HG03060 (cell line): ENCODE data around the gene TMEM39A.
A peak's percentile ranks its signal among the peaks of the same experiment; 100 is the strongest.

ENCODE experiments used
- ATAC-seq: cut with Tn5 transposase; IDR thresholded peaks from one replicate; pipeline ENCODE4 v1.9.1; 2021; ENCODE audit warnings: low read depth, moderate number of reproducible peaks; ENCODE audit not compliant: unreplicated experiment

TMEM39A gene, protein sequence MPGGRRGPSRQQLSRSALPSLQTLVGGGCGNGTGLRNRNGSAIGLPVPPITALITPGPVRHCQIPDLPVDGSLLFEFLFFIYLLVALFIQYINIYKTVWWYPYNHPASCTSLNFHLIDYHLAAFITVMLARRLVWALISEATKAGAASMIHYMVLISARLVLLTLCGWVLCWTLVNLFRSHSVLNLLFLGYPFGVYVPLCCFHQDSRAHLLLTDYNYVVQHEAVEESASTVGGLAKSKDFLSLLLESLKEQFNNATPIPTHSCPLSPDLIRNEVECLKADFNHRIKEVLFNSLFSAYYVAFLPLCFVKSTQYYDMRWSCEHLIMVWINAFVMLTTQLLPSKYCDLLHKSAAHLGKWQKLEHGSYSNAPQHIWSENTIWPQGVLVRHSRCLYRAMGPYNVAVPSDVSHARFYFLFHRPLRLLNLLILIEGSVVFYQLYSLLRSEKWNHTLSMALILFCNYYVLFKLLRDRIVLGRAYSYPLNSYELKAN

DNA sequence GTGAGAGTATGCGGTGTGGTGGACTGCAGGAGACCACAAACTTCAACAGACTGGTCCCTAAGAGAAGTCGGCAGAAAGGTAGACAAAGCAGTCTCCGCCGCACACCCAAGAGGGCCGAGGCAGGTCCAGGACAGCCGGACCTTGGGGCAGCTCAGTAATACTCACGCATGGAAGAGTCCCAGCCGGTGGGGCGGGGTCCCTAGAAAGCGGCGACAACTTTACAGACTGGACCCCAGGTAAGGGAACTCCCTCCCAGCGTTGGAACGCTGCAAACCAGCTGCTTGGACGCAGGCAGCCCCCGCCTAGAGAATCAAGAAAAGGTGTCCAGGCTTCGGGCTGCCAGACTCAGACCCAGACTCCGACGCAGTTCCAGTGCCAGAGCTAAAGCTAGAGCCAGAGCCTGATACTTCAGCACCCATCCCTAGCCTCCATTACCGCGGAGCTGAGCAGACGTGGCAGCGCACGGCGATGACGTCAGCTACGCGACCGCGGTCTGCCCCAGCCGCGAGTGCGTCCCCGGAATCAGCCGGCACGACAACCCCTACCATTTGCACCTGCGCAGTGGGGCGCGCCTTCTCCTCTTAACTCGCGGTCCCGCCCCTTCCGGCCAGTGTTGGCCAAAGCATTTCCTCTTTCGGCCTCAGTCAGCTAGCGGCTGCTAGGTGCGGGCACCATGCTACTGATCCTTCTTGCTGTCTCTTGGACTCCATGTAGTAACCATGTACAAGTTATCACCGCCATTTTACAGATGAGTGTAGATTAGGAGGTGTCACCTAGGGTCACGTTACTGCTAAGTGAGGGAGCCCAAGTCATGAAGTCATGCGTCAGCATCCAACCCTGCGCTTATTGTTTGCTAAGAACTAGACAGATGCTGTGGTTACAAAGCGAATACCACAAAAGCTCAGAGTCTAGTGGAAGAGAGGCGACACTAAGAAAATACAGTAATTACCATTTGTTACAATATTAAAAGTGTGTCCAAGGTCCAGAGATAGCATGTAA lies at the start of gene TMEM39A:
TSS of gene TMEM39A (minus strand) at position 445 of the 999 bp plus-strand sequence. CDS start 1,541 bp downstream, outside the sequence.
- ATAC-seq: peak; percentile 95

- no peak for ATAC-seq
These were observed 47.3 kb upstream of the TMEM39A start for GRCh38 chr3:119510690-119511089.

DNA sequence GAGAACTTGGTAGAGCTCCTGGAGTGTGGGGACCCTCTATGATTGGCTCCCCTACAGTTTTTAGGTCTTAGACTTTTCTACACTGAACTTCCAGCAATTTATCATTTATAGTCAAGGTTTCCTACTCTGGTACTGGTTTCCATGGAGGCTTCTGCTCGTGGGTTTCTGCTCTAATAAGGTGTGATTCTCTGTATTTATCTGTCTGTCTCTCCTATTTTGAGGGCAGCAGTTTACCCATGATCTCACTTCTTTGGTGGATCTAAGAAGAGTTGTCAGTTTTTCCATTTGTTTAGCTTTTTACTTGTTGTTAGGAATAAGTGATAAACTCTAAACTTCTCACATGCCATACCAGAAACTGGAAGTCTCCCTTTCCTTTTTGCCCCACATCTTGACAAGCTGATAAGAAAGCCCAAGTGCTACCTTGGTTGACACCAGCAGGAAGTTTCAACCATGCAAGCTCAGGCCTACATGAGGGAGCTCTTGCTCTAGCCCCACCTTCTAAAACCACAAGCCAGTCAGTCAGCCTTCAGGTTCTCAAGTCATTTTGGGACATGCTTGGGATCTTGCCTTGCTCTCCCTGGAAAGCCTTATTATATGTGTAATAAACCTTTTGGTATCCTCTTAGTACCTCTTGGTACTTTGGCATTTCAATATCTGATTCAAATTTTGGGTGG lies 44.9 kb upstream of the TMEM39A start:
- no peak for ATAC-seq

DNA sequence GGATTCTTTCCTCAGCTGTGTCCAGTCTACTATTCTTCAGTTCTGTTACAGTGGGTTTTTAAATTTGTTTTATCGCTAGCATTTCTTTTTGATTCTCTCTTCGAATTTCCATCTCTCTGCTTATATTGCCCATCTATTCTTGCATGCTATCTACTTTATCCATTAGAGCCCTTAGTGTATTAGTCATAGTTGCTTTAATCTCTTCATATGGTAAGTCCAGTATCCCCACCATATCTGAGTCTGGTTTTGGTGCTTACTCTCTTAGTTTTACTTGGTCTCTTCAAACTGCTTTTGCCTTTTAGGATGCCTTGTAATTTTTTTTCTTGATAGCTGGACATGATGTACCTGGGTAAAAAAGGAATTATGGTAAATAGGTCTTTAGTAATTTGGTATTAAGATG lies 44.0 kb upstream of the TMEM39A start:
- no peak for ATAC-seq

DNA sequence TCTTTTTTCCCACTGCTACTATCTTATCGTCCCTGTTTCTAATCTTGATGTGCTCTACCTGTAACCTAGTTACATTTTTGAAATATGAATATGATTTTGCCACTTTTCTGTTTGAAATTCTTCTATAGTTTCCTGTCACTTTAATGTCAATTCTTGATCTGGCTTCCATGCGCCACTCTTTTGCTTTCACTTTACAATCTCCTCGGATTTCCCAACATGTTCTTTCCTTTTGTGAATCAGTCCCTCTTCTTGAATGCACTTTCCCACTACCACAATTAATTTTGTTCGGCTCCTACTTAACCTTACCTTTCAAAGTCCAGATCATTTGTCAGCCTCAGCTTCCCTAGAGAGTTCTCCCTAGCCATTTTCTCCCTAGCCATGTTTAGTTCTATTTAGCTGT lies 43.2 kb upstream of the TMEM39A start:
- ATAC-seq: no peak

DNA sequence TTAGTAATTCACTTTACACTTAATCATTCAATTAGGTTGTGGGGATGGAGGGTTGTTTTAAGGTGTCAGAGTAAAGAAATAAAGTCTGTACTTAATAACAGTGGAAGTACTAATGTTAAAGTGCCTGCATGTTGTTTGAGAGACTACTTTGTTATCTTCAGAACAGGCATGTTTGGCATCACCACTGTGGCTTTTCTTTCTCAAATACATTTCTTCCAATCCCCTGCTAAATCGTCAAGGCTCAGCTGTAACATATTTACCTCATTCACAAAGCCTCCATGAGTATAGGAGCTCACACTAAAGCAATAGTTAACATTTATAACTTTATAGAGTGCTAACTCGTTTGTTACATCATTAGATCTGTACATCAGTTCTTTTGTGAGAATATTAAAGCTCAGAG lies 37.5 kb upstream of the TMEM39A start:
- ATAC-seq: no peak

GRCh38 chr3:119500265-119500664 lies 36.9 kb upstream of the TMEM39A start:
- no peak for ATAC-seq

DNA sequence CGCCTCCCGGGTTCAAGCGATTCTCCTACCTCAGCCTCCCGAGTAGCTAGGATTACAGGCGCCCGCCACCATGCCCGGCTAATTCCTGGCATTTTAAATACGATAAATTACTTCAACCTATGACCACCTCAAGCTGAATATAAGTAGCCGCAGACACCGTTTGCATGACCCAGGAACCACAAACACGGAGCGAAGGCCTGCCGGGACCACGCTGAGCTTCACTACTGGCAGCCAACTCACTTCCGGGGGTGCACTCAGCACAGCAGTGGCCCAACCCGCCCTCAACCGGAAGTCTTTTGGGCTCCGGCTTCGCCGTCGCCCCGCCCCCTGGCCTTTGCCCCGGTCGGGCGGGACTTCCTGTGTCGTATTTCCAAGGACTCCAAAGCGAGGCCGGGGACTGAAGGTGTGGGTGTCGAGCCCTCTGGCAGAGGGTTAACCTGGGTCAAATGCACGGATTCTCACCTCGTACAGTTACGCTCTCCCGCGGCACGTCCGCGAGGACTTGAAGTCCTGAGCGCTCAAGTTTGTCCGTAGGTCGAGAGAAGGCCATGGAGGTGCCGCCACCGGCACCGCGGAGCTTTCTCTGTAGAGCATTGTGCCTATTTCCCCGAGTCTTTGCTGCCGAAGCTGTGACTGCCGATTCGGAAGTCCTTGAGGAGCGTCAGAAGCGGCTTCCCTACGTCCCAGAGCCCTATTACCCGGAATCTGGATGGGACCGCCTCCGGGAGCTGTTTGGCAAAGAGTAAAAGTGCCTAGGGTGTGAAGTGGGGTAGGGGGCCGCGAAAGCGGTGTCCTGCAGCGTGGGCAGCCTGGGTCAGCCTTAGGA lies 35.0 kb upstream of the TMEM39A start, which contains the start of gene TIMMDC1:
TSS of gene TIMMDC1 (plus strand) at position 362 of the 826 bp plus-strand sequence. CDS start at position 549, 187 bp downstream.
- peak; percentile 83 for ATAC-seq

- no peak for ATAC-seq
These were observed 34.4 kb upstream of the TMEM39A start for GRCh38 chr3:119497820-119498185.

GRCh38 chr3:119494597-119494996 lies 31.2 kb upstream of the TMEM39A start:
- ATAC-seq: no peak

- ATAC-seq: no peak
These were observed 29.4 kb upstream of the TMEM39A start for GRCh38 chr3:119492810-119493209.

DNA sequence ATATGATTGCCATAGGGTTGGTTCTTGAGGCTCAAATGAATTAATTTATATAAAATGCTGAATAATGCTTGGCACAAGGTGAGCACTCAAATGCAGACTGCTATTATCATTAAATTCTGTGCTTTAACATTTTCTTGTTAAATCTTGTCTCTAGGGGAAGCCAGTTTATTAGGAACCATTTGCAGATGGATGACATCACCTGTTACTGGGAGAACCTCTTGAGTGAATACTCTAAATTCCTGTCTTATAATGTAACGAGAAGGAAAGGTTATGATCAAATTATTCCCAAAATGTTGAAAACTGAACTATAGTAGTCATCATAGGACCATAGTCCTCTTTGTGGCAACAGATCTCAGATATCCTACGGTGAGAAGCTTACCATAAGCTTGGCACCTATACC lies 28.7 kb upstream of the TMEM39A start:
- no peak for ATAC-seq

- ATAC-seq: no peak
These were observed 26.7 kb upstream of the TMEM39A start for GRCh38 chr3:119490153-119490552.

GRCh38 chr3:119485563-119485962 lies 22.1 kb upstream of the TMEM39A start:
- no peak for ATAC-seq

GRCh38 chr3:119483101-119483500 lies 19.7 kb upstream of the TMEM39A start:
- no peak for ATAC-seq

- ATAC-seq: no peak
These were observed 17.7 kb upstream of the TMEM39A start for GRCh38 chr3:119481079-119481478.

DNA sequence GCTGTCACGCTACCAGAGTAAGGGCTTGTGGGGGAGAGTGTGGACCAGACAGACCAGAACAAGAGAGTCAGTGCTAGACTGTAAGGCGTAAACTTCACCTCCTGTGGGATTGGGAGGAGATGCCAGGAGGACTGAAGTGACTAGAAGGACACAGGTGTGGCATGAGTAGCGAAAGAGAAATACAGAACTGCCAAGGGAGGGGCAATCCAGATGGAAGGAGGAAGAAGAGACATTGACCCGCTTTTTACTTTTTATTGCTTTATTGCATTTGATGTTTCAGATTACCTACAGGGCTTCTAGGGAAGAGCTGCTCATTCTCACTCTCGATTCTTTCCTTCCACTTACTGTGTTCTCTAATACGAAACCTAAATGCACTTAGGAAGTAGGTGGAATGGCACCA lies 7.5 kb upstream of the TMEM39A start:
- ATAC-seq: no peak

DNA sequence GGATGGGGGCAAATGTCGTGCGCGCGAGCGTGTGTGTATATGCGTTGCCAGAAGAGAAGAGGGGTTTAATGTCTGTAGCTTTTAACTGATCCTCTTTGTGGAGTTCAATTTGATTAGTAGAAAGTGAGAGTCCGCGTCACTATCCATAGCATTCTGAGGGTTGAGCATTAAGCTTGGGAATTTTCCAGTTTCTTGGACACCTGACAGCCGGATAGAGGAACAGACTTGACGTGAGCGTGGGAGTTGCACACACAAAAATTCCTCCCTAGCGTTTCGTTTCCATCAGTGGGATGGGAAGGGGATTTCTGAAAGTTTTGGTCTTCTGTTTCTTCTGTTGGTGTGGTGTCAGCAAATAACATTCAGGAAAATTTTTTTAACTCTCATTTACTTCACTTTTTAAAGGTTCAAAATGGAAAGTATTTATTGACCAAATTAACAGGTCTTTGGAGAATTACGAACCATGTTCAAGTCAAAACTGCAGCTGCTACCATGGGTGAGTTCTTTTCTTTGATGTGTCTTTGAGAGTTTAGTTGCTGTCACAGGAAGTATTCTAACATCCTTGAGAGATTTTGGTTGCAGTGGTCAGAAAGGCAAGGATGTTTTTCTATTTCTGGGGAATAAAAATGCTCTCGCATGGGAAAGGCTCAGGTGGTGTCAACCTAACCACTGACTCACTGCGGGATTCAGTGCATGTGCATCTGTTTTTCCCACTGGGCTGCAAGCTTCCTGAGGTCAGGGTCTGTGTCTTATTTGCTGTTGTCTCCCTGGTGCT lies 6.2 kb upstream of the TMEM39A start:
- no peak for ATAC-seq

DNA sequence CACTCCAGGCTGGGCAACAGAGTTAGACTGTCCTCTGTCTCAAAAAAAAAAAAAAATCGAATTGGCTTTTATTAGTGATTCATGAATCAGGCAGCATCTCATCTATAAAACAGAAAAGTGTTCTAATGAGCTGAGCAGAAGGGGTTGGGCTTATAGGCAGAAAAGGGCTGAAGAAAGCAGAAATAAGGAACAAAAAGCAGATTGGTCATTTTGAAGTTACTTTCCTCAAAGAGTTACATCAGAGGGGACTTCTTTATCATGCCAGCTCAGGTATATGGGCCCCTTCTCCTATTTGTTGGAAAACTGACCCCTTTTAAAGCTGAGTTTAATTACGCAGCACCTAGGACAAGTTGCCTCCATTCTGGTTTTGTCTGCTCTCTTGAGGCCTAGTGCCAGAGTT lies 4.6 kb upstream of the TMEM39A start:
- no peak for ATAC-seq
